ENCODE measurements around the gene PXMP4. TPM values are rescaled to one million over a fixed set of nuclear protein-coding genes. Genes with fewer than 3 reads are reported as not detected.

The PXMP4 gene
- total RNA-seq, 2 experiments from 2014 or later: 3.6 to 4.1 TPM

- no peak for DNase-seq
- H3K4me3 ChIP-seq (ENCODE audit: low read length): no peak overlapping the region
- H3K4me1 Mint-ChIP-seq (ENCODE audit: low read depth): peaks cover 27% of the 10 kb centered on the region
- no peaks in the 10 kb centered on the region for H3K27me3 ChIP-seq (ENCODE audit: control insufficient read depth in 1 of 2, insufficient read depth in 2 of 2, low read length in 2 of 2)
- no peak overlapping the region for H3K27ac Mint-ChIP-seq
- POLR2A ChIA-PET: interaction anchor here (0.7 kb wide), 1 partner anchor 171 kb away, joined by 3 read pairs; the partner anchor contains the start of gene CBFA2T2
- H3K27me3 Mint-ChIP-seq: no peaks in the 10 kb centered on the region
- intact Hi-C loops (cut with DNase I, micrococcal nuclease): loop anchor here (5.0 to 10.0 kb wide), 6 partner anchors 74 to 1706 kb away; partner anchors contain the start of genes CDK5RAP1 (in 1 of the 2), DYNLRB1 (in 1 of the 2), PDRG1 (in 1 of the 2) and SNTA1 (in 1 of the 2)
- no peak overlapping the region for H3K4me3 Mint-ChIP-seq
- H3K36me3 ChIP-seq (ENCODE audit: insufficient read depth, low read length): no peaks in the 10 kb centered on the region
- H3K9me3 ChIP-seq (ENCODE audit: control insufficient read depth in 1 of 2, insufficient read depth in 1 of 2, low read length in 2 of 2): no peaks in the 10 kb centered on the region
- H3K4me1 ChIP-seq (ENCODE audit: insufficient read depth, low read length): peaks cover 28% of the 10 kb centered on the region
- H3K9me3 Mint-ChIP-seq: no peaks in the 10 kb centered on the region
- ATAC-seq (ENCODE audit: poor library complexity): no peak
- H3K36me3 Mint-ChIP-seq (ENCODE audit: low read depth): no peaks in the 10 kb centered on the region
- CTCF ChIA-PET: no interaction called here
- H3K27ac ChIP-seq (ENCODE audit: low read depth in 1 of 2, low read length in 2 of 2): no peak overlapping the region
- TF ChIP-seq, protein P1, sequence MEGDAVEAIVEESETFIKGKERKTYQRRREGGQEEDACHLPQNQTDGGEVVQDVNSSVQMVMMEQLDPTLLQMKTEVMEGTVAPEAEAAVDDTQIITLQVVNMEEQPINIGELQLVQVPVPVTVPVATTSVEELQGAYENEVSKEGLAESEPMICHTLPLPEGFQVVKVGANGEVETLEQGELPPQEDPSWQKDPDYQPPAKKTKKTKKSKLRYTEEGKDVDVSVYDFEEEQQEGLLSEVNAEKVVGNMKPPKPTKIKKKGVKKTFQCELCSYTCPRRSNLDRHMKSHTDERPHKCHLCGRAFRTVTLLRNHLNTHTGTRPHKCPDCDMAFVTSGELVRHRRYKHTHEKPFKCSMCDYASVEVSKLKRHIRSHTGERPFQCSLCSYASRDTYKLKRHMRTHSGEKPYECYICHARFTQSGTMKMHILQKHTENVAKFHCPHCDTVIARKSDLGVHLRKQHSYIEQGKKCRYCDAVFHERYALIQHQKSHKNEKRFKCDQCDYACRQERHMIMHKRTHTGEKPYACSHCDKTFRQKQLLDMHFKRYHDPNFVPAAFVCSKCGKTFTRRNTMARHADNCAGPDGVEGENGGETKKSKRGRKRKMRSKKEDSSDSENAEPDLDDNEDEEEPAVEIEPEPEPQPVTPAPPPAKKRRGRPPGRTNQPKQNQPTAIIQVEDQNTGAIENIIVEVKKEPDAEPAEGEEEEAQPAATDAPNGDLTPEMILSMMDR (IDR thresholded peaks at IDR 0.05): no peak
Measured at GRCh38 chr20:33660685-33661058, 59.4 kb downstream of the PXMP4 start.

- intact Hi-C loops (cut with DNase I, micrococcal nuclease): loop anchor here (5.0 to 10.0 kb wide), 6 partner anchors 75 to 1705 kb away; partner anchors contain the start of genes CDK5RAP1 (in 1 of the 2), DYNLRB1 (in 1 of the 2), PDRG1 (in 1 of the 2) and SNTA1 (in 1 of the 2)
Measured at GRCh38 chr20:33660035-33660684, 60.0 kb downstream of the PXMP4 start.

DNA sequence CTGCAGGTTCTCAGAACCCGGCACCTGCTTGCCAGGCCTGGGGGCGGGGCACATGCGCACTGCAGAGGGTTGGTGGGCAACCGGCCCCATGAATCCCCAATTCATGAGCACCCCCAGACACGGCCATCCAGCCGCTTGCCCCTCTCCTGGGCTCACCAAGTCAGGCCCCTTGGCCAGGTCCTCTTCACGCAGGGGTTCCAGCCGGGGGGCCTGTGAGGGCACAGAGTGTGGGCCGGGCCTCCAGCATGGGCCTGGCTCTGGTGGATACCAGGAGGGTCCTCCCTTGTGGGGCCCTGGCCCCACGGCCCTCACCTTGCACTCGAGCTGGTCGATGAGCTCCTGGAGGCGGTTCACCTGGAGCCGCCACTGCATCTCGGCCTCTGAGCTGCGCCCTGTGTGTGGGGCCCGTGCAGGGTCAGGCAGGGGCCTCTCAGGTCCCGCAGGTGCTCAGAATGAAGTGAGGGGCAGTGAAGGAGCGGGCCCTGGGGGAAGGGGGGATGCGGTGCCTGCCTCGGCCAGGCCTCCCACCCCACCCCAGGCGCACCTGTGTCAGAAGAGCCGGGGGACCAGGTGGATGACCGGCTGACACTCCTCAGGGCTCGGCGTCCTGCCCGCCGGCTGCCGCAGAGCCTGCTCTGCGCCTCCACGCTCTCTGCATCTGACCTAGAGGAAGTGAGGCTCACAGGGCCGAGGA is 60.6 kb downstream of the PXMP4 start:
- CTCF ChIA-PET: no interaction called here
- H3K4me3 ChIP-seq (ENCODE audit: low read length): no peak overlapping the region

More at GRCh38 chr20:33660035-33660684, 60.0 kb downstream of the PXMP4 start:
- TF ChIP-seq, protein P1 (IDR thresholded peaks at IDR 0.05): no peak
- Mint-ChIP-seq H3K4me3 (no peak overlapping the region), H3K36me3 (ENCODE audit: low read depth) (no peaks in the 10 kb centered on the region), H3K27me3 (no peaks in the 10 kb centered on the region), H3K4me1 (ENCODE audit: low read depth) (peaks cover 22% of the 10 kb centered on the region), H3K9me3 (no peaks in the 10 kb centered on the region), H3K27ac (no peak overlapping the region)
- Histone ChIP-seq H3K27ac (ENCODE audit: low read depth in 1 of 2, low read length in 2 of 2) (no peak overlapping the region), H3K9me3 (ENCODE audit: control insufficient read depth in 1 of 2, insufficient read depth in 1 of 2, low read length in 2 of 2) (no peaks in the 10 kb centered on the region), H3K4me3 (ENCODE audit: low read length) (no peak overlapping the region), H3K4me1 (ENCODE audit: insufficient read depth, low read length) (peaks cover 28% of the 10 kb centered on the region), H3K27me3 (ENCODE audit: control insufficient read depth in 1 of 2, insufficient read depth in 2 of 2, low read length in 2 of 2) (no peaks in the 10 kb centered on the region), H3K36me3 (ENCODE audit: insufficient read depth, low read length) (no peaks in the 10 kb centered on the region)
- no peak for DNase-seq
- POLR2A ChIA-PET: interaction anchor here (0.7 kb wide), 1 partner anchor 170 kb away, joined by 3 read pairs; the partner anchor contains the start of gene CBFA2T2
- no peak for ATAC-seq (ENCODE audit: poor library complexity)
- CTCF ChIA-PET: no interaction called here

More for the DNA sequence above, 60.6 kb downstream of the PXMP4 start:
- Mint-ChIP-seq H3K4me3 (no peak overlapping the region), H3K36me3 (ENCODE audit: low read depth) (no peaks in the 10 kb centered on the region), H3K9me3 (no peaks in the 10 kb centered on the region), H3K27ac (no peak overlapping the region), H3K27me3 (no peaks in the 10 kb centered on the region), H3K4me1 (ENCODE audit: low read depth) (peaks cover 15% of the 10 kb centered on the region)
- DNase-seq: no peak
- Histone ChIP-seq H3K9me3 (ENCODE audit: control insufficient read depth in 1 of 2, insufficient read depth in 1 of 2, low read length in 2 of 2) (no peaks in the 10 kb centered on the region), H3K36me3 (ENCODE audit: insufficient read depth, low read length) (no peaks in the 10 kb centered on the region), H3K27me3 (ENCODE audit: control insufficient read depth in 1 of 2, insufficient read depth in 2 of 2, low read length in 2 of 2) (no peaks in the 10 kb centered on the region), H3K27ac (ENCODE audit: low read depth in 1 of 2, low read length in 2 of 2) (no peak overlapping the region), H3K4me1 (ENCODE audit: insufficient read depth, low read length) (peaks cover 22% of the 10 kb centered on the region)
- TF ChIP-seq, protein P1 (IDR thresholded peaks at IDR 0.05): no peak
- POLR2A ChIA-PET: no interaction called here
- ATAC-seq (ENCODE audit: poor library complexity): no peak
- intact Hi-C loops (cut with DNase I, micrococcal nuclease): loop anchor here (5.0 to 10.0 kb wide), 6 partner anchors 75 to 1705 kb away; partner anchors contain the start of genes CDK5RAP1 (in 1 of the 2), DYNLRB1 (in 1 of the 2), PDRG1 (in 1 of the 2) and SNTA1 (in 1 of the 2)
